Activated CD4-positive, alpha-beta T cell treated with anti-CD3 and anti-CD28 coated beads, Interleukin-2, amount 50 U/mL, for 4 hours (primary cell): Measurements from ENCODE around the gene SMIM20.
"Not testable (repeated sequence)": the region's sequence is repeated elsewhere in the genome, so short reads cannot be mapped to it uniquely, and the experiment has no call there.

Experiments used
- DNase-seq, 2 experiments: peaks; one replicate each; pipeline ENCODE4 v3.0.0-alpha.2; 2020

Gene SMIM20

DNA sequence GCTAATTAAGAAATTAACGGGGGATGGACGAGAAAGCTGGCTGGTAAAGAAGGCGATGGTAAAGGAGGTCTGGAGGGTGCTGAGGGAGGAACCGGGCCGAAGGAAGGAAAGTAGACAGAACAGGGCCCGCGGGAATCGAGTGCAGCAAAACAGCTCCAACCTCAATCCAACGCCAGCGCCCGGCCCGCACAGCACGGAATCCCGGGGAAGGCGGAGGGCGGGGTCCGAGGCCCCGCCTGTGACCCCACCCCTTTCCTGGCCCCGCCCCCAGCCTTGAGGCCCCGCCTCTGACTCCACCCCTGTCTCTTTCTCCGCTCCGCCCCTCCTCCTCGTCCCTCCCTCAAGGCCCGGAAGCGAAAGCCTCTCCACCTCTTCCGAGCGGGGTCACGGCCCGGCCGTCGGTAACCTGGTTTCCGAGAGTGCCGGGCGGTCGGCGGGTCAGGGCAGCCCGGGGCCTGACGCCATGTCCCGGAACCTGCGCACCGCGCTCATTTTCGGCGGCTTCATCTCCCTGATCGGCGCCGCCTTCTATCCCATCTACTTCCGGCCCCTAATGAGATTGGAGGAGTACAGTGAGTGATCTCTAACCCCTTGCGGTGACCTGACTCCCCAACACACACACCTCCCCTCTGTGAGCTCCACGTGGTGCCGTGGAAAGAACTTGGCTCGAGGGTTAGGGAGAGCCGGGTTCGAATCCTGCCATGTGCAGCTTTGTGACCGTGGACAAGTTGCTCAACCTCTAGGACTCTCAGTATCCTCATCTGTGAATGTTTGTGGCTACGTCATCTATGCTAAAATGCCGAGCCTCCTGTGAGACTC lies at the start of gene SMIM20:
Gene SMIM20 (plus strand): TSS at position 370 of the 819 bp plus-strand sequence. CDS start 94 bp downstream, at position 464.
- peak; percentile 84 to 85 for DNase-seq

DNA sequence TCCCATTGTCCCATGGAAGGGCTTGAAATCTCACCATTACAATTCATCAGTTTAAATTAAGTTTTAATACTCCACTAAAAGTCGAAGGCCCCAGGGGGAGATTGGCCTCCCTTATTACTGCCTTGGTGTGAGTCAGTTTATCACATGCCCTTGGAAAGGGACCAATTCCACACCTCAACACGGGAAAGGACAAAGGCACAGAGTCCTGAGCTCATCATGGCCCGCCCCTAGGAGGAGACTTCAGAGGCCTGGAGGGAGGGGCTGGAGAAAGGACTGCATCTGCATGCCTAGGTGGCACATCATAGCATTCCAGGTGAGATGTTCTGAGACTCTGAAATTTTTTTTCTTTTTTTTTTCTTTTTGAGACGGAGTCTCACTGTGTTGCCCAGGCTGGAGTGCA lies 48.4 kb upstream of the SMIM20 start:
- no peak for DNase-seq

DNA sequence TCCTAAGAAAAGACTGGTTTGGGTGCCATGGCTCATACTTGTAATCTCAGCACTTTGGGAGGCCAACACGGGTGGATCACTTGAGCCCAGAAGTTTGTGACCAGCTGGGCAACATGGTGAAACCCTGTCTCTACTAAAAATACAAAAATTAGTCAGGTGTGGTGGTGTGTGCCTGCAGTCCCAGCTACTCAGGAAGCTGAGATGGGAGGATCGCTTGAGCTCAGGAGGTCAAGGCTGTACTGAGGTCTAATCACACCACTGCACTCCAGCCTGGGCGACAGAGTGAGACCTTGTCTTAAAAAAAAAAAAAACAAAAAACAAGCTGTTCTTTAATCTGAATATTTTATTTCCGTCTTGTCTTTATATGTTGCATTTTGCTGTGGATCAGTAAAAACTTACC lies 47.6 kb upstream of the SMIM20 start:
- not testable (repeated sequence) for DNase-seq

DNA sequence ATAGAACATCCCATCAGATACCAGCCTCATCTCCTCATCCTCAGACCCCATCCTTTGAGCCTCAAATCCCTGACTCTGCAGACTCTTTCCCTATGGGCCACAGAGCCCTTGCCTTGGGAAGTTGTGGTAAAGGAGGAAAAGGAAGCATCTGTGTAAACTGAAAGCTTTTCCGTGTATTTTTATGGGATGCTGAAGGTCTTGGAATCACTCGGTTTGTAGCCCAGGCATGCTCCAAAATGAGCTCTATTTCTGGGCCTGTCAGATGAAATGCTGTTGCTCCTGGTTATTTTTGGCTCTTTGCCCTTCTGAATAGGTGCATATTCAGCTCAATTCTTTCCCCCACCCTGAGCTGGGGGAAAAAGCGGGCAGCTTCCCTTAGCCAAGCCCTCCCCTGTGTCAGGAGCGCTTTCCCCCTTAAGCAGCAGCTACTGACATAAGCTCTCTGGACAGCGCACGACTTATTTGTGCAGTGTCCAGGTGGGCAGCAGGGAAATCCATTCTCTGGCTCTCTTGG lies 46.2 kb upstream of the SMIM20 start:
- DNase-seq = no peak

GRCh38 chr4:25870081-25870480 lies 43.9 kb upstream of the SMIM20 start:
- DNase-seq = no peak

GRCh38 chr4:25872851-25873631 lies 41.0 kb upstream of the SMIM20 start:
- no peak for DNase-seq

DNA sequence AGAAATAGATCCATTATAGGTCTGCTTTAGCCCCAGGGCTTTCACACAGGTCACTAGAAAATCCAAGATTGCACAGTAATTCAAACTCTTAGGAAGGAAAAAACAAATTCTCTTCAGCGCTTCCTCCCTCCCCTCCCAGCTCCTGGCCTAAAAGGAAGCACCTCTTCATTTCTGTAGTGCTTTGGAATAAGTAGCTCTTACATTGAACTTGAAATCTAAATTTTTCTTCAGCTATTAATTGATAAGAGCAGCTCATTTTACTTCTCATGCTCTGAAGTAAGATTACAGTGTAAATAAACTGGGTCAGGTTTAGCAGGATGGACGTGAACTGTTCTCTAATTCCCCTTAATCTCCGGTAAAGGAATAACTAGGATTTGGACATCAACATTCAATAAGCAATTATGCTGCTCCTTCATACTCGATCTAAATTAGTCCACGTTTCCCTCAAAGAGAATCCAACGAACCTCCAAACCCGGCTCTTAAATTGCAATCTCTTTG lies 40.3 kb upstream of the SMIM20 start:
- DNase-seq = no peak

- no peak for DNase-seq
These were observed 39.4 kb upstream of the SMIM20 start for GRCh38 chr4:25874655-25875054.

DNA sequence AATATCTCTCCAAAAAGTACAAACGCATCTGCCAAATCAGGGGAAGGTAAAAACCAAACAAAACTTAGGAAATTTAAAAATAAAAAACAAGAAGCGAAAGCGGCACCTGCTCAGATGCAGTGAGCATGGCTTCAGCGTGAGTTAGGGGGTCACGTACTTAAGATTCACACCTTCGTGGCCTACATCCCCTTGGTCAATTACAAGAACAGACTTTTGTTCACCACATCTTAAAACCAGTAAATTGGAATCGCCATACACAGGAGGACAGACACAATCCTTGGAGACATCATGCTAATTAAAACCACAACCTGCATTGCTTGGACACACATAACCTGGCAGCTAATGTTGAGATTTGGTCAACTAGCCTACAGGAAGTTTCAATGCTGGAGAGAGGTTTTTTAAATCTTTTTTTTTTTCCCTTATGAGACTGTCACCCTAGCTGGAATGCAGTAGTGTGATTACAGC lies 38.7 kb upstream of the SMIM20 start:
- no peak for DNase-seq

DNA sequence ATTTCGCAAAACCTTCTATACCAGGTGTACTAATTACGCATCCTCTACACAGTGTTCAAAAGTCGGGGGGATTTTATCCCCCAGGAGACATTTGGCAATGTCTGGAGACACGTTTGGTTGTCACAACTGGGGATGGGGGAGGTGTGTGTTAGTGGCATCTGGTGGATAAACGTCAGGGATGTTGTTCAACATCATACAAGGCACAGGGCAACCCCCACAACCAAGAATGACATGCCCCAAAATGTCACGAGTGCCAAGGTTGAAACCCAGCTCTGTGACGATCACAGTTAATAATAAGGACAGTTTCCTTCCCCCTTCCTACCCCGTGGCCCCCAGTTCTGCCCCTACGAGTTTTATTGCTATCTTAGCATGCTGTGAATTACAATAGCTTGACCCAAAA lies 35.3 kb upstream of the SMIM20 start:
- no peak for DNase-seq

DNA sequence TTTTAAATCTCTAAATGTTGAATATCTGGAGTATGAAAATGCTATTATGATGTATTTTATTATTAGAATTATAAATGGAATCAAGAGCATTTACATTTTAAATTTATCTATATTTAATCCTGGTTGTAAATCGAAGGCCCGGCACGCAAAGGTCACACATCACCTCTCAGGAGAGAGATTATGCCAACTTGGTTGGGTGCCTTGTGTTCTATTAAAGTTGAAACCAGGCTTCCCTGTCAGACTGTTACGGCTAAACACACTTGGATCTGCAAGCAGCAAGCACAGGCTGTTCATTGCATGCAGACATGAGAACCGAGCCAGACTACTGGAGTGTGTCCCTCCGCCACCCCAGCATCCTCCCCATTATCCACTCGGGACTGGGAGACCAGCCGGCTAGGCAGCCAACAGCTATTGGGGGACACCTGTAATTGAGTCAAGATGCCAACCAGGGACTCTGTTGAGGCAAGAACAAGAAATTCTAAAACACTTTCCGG lies 34.9 kb upstream of the SMIM20 start:
- DNase-seq = no peak

DNA sequence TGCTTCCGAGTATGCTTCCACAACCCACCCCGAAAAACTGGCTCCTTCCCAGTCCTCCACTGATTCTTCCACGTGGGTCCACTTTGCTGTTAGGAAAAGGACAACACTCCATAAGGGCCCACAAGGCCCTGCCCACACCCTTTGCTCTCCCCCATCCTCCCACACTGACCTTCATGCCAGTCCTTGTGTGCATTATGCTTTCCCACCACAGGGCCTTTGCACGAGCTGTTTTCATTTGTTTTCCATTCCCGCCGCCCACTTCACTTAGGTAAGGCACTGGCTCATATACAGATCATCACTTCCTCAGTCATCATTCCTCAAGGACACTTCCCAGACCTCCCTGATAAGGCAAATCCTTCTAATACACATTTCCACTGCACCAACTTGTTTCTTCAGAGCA lies 34.4 kb upstream of the SMIM20 start:
- no peak for DNase-seq

DNA sequence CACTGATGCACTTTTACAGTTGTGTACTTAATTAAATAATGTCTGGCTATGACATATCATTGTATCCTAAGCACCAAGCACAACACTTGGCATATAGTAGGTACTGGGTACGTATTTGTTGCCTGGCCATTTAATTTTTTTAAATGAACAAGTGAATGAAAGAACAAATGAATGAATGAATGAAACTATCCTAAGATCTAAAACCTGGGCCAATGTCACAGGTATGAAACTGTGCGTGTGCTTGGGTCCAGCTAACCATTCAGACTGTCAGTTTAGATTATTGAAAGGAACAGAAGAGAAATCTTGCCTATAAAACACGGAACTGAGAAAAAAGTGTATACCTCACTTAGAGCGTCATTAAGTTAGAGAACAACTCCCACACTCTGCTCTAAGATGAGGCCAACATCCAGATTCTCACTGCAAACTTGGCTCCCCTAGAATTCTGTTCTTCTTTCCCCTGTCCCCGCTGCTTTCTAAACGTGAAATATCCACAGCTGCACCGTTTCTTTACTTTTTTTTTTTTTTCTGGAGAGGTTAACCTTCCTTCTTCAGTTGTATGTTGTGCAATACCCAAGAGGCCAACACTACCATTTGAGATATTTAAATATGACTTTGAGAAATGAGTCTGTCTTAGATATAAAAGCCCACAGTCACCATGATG lies 33.9 kb upstream of the SMIM20 start:
- DNase-seq = no peak

- DNase-seq = no peak
These were observed 32.8 kb upstream of the SMIM20 start for GRCh38 chr4:25881193-25881592.

DNA sequence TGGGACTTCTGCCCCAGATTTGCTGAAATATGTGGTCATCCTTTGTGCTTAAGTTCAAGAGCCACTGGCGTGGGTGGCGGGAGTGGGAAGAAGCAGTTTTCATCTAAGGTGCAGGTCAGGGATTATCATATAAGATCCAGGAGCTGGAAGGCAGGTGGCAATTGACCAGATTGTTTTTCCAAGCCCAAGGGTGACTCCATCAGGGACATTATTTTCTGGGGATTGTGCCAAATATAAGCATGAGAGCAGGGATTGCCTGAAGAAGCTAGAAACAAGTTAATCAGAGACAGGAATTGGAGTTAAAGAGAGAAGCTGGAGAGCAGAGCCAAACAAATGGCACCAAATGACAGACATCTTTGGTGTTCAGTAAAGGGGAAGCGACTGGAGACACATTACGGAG lies 31.8 kb upstream of the SMIM20 start:
- no peak for DNase-seq

DNA sequence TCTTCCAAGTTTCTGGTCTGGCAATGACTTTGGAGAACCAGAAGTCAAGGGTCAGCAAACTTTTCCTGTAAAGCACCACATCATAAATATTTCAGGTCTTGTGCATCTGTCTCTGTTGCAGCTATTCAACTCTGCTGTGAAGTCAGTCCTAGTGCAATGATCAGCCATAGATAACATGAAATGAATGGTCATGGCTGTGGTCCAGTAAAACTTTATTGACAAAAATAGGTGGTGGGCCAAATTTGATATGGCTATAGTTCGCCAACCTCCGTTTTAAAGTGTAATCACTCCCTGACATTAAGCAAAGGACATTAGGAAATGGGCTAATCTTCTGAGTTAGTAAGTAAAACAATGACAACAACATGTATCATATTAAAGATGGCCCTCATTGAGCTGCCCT lies 30.5 kb upstream of the SMIM20 start:
- DNase-seq = no peak

DNA sequence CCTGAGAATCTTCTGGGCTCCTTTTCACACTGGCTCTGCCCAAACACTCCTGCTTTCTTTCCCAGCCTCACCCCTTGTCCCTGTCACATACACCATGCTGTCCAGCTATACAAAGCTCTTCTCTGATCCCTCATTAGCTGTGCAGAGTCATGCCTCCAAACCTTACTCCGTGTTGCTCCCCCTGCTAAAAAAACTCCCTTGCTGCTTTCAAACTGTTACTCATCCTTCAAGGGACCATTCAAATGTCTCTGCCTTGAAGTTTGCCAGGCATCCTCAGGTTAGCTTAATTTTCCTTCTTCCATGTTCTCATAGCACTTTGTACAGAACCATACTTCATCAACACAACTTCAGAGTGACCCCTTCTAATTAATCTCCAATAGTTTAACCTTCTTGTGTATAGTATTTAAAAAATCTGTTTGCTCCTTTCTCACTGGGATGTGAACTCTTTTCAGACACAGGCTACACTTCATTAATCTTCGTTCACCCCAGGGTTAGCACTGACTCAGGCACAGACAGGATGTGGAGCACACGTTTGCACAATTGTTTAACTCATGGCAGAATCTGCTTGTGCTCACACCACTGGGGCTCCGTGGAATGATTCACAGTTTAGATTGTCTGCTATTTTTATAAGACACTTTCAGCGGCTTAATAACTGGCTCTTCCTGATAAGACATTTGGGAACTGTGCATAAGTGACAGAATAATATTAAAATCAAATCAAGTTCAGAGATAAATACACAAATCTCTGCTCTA lies 29.8 kb upstream of the SMIM20 start:
- DNase-seq = no peak

DNA sequence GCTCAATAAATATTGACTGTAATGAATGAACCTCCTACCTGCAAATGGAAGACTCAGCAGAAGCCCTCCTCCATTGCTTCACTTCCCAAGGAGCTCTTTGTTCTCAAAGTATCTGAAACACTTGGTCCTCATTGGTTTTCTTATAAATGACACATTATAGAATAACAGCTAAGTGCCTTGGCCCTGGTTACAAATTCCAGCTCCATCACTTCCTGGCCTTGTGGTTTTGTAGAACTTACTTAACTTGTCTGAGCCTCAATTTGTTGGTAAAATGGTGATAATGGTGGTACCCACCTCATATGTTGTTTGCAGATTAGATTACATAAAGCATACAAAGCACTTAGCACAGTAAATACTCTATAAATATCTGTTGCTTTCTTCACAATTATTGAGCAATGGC lies 25.2 kb upstream of the SMIM20 start:
- DNase-seq = no peak

- no peak for DNase-seq
These were observed 24.2 kb upstream of the SMIM20 start for GRCh38 chr4:25889589-25890503.

GRCh38 chr4:25890571-25891485 lies 23.2 kb upstream of the SMIM20 start:
- no peak for DNase-seq
